ENCODE data around the gene PRC1. TPM values are rescaled to one million over a fixed set of nuclear protein-coding genes. Genes with fewer than 3 reads are reported as not detected.

PRC1 gene
- total and polyA plus RNA-seq, 2 of the 13 experiments (the other 11 are each of a cell fraction or from before 2014, with no cell fraction given) = 137 to 162 TPM

GRCh38 chr15:90934256-90934948 lies 59.9 kb downstream of the PRC1 start:
- Histone ChIP-seq H3K36me3 (replicated peaks in 1 of 2; ENCODE audit: control insufficient read depth in 1 of 2, insufficient read depth in 2 of 2, low read length in 2 of 2) (peaks cover 3 to 5% of the 10 kb centered on the region in 2 experiments; a peak in 4 of 5 replicates), H2AFZ (ENCODE audit: low read length) (no peak overlapping the region), H3K4me1 (ENCODE audit: insufficient read depth, low read length) (peaks cover 51% of the 10 kb centered on the region), H3K9ac (ENCODE audit: insufficient read depth, low read depth, low read length) (peak overlapping the region; percentile 48), H3K9me3 (ENCODE audit: low read length) (no peaks in the 10 kb centered on the region), H3K79me2 (ENCODE audit: insufficient read depth, low read length) (peaks cover 6% of the 10 kb centered on the region), H3K4me3 (replicated peaks in 1 of 3; ENCODE audit: insufficient read depth in 1 of 3, low read depth in 2 of 3, low read length in 3 of 3) (peak overlapping the region; percentile 77 to 89 (median 86); a peak in 5 of 6 replicates), H3K4me2 (ENCODE audit: low read depth, low read length) (peak overlapping the region; percentile 88), H4K20me1 (ENCODE audit: insufficient read depth, low read length) (no peaks in the 10 kb centered on the region), H3K27ac (ENCODE audit: extremely low read length, insufficient read depth, low read length) (no peak overlapping the region), H3K27me3 (ENCODE audit: control insufficient read depth in 1 of 2, insufficient read depth in 2 of 2, low read length in 2 of 2) (no peaks in the 10 kb centered on the region; a peak in 2 of 5 replicates)
- intact Hi-C loops (cut with micrococcal nuclease; ENCODE audit: unreplicated experiment) = loop anchor here (1.0 to 10.0 kb wide), 6 partner anchors 20 to 118 kb away; partner anchors contain the start of genes PRC1 and RCCD1
- CTCF ChIA-PET (ENCODE audit: low intra/inter-chr PET ratio, low total read pairs) = interaction anchor here (1.2 kb wide), 1 partner anchor 32 kb away, joined by 5 read pairs; the partner anchor contains the start of gene MAN2A2
- ATAC-seq = peak; percentile 53
- POLR2A ChIA-PET = interaction anchor here (0.9 to 2.7 kb wide), 10 partner anchors 8 to 286 kb away, joined by 3 to 23 read pairs (median 4); partner anchors contain the start of genes MAN2A2, PRC1 and RCCD1
- WGBS (ENCODE audit: low lambda C conversion rate) = 2% methylated on average over 11 of the region's 19 CpGs
- in situ Hi-C loops (cut with HindIII; ENCODE audit: extremely low pct_ligation_motif_present, low pct_unique_long_range_greater_than_20kb) = loop anchor here (25.0 kb wide), 1 partner anchor 328 kb away; no protein-coding TSS in a partner anchor
- peak; percentile 81 for DNase-seq (ENCODE audit: low spot score)
- no TSS peak for BruUV-seq (replicated peaks)
- peak; percentile 30 for FAIRE-seq
- TF ChIP-seq STAT5B (CRISPR knock-in tag; IDR thresholded peaks at IDR 0.05) = no peak
- TF ChIP-seq HDAC2 (CRISPR knock-in tag; IDR thresholded peaks at IDR 0.05) = 0 out of 2 replicates have a peak, but pooled peaks have one; percentile 16
- peak; percentile 55 for TF ChIP-seq ZFX (CRISPR knock-in tag; IDR thresholded peaks at IDR 0.05; ENCODE audit: low read depth)
- peak; percentile 11; the same call in 1 of the 2 replicates for TF ChIP-seq TMF1 (CRISPR knock-in tag; IDR thresholded peaks at IDR 0.05; ENCODE audit: low read depth)
- 0 out of 2 replicates have a peak, but pooled peaks have one; percentile 26 for TF ChIP-seq SMAD1 (CRISPR knock-in tag; IDR thresholded peaks at IDR 0.05; ENCODE audit: borderline replicate concordance, low read depth)
- TF ChIP-seq PPARG (CRISPR knock-in tag; conservative IDR thresholded peaks at IDR 0.05) = no peak
- TF ChIP-seq PAXIP1 (CRISPR knock-in tag; conservative IDR thresholded peaks at IDR 0.05) = no peak; the same call in 1 of the 2 replicates
- TF ChIP-seq FOXK1 (CRISPR knock-in tag; IDR thresholded peaks at IDR 0.05; ENCODE audit: borderline replicate concordance, low read depth) = peak; percentile 16; the same call in 1 of the 2 replicates
- TF ChIP-seq SOX6 (IDR thresholded peaks at IDR 0.05) = no peak
- 0 out of 2 replicates have a peak, but pooled peaks have one; percentile 2 for TF ChIP-seq SOX6 (CRISPR knock-in tag; IDR thresholded peaks at IDR 0.05)
- TF ChIP-seq KAT7 (CRISPR knock-in tag; IDR thresholded peaks at IDR 0.05; ENCODE audit: borderline replicate concordance) = 0 out of 2 replicates have a peak, but pooled peaks have one; percentile 10
- no peak for TF ChIP-seq ZNF512 (CRISPR knock-in tag; IDR thresholded peaks at IDR 0.05)
- no peak for TF ChIP-seq ZNF891 (CRISPR knock-in tag; IDR thresholded peaks at IDR 0.05)
- TF ChIP-seq ZNF597 (CRISPR knock-in tag; IDR thresholded peaks at IDR 0.05) = no peak
- no peak for TF ChIP-seq LCORL (IDR thresholded peaks at IDR 0.05)
- peak; percentile 66 for TF ChIP-seq LCORL (CRISPR knock-in tag; IDR thresholded peaks at IDR 0.05)

All from HepG2 (cell line).